GM23338 (cell line): ENCODE results near the gene EIF2S3B. TPM values are rescaled to one million over a fixed set of nuclear protein-coding genes. Genes with fewer than 3 reads are reported as not detected.

Source experiments
- ATAC-seq: fragments of 200-7000 bp; cut with Tn5 transposase; 3 replicates; pipeline ENCODE4 v1.9.1; 2020
- DNase-seq: peaks from one replicate; pipeline ENCODE4 v3.0.0-alpha.2; 2015; ENCODE audit warnings: low spot score
- H2AFZ ChIP-seq: fragments of 200-600 bp; sonication (generic); 2 replicates; pipeline ENCODE4 v1.8.0; 2016; ENCODE audit warnings: antibody characterized with exemption, mild to moderate bottlenecking, moderate library complexity
- H3F3A ChIP-seq: fragments of 200-600 bp; sonication (generic); replicated peaks from 2 replicates; pipeline ENCODE4 v1.8.0; 2017; ENCODE audit warnings: antibody characterized with exemption, mixed run types, low read depth
- H3K27ac ChIP-seq: fragments of 200-600 bp; sonication (generic); 2 replicates; pipeline ENCODE4 v1.6.1; 2016; ENCODE audit warnings: low read depth
- H3K27me3 ChIP-seq: fragments of 200-600 bp; sonication (generic); 2 replicates; pipeline ENCODE4 v1.8.0; 2016; ENCODE audit warnings: mild to moderate bottlenecking, mixed run types, moderate library complexity; ENCODE audit not compliant: insufficient read depth
- H3K36me3 ChIP-seq: fragments of 200-600 bp; sonication (generic); 2 replicates; pipeline ENCODE4 v1.8.0; 2016; ENCODE audit warnings: mild to moderate bottlenecking; ENCODE audit not compliant: insufficient read depth
- H3K4me1 ChIP-seq: fragments of 200-600 bp; sonication (generic); 2 replicates; pipeline ENCODE4 v1.8.0; 2016; ENCODE audit warnings: mild to moderate bottlenecking, moderate library complexity; ENCODE audit not compliant: insufficient read depth
- H3K4me2 ChIP-seq: fragments of 200-600 bp; sonication (generic); 2 replicates; pipeline ENCODE4 v1.7.1; 2017; ENCODE audit warnings: mixed run types
- H3K4me3 ChIP-seq: fragments of 200-600 bp; sonication (generic); 2 replicates; pipeline ENCODE4 v1.6.1; 2016; ENCODE audit warnings: mixed run types
- H3K79me2 ChIP-seq: fragments of 200-600 bp; sonication (generic); replicated peaks from 2 replicates; pipeline ENCODE4 v1.8.0; 2017; ENCODE audit warnings: mild to moderate bottlenecking; ENCODE audit not compliant: insufficient read depth
- H3K9me2 ChIP-seq: fragments of 200-600 bp; sonication (generic); 2 replicates; pipeline ENCODE4 v1.8.0; 2017; ENCODE audit not compliant: insufficient read depth
- H4K20me1 ChIP-seq: fragments of 200-600 bp; sonication (generic); replicated peaks from 2 replicates; pipeline ENCODE4 v1.8.0; 2017; ENCODE audit warnings: mild to moderate bottlenecking; ENCODE audit not compliant: insufficient read depth
- H3K27ac Mint-ChIP-seq: 2 replicates; pipeline ENCODE4 v1.8.0; 2020; ENCODE audit warnings: inconsistent platforms, mild to moderate bottlenecking, moderate library complexity, mixed read lengths
- H3K27me3 Mint-ChIP-seq: 3 replicates; pipeline ENCODE4 v1.8.0; 2022; ENCODE audit warnings: low read depth, mild to moderate bottlenecking, moderate library complexity, mixed read lengths, inconsistent platforms; ENCODE audit not compliant: insufficient read depth, poor library complexity
- H3K36me3 Mint-ChIP-seq: 3 replicates; pipeline ENCODE4 v1.8.0; 2021; ENCODE audit warnings: low read depth, mild to moderate bottlenecking, inconsistent platforms, moderate library complexity, mixed read lengths
- H3K4me1 Mint-ChIP-seq: 3 replicates; pipeline ENCODE4 v1.8.0; 2020; ENCODE audit warnings: mild to moderate bottlenecking, inconsistent platforms, mixed read lengths
- H3K4me3 Mint-ChIP-seq: 3 replicates; pipeline ENCODE4 v1.8.0; 2021; ENCODE audit warnings: moderate library complexity, mild to moderate bottlenecking, inconsistent platforms, mixed read lengths
- H3K9me3 Mint-ChIP-seq: 3 replicates; pipeline ENCODE4 v1.8.0; 2020; ENCODE audit warnings: moderate library complexity, mild to moderate bottlenecking, inconsistent platforms, mixed read lengths
- CTCF ChIP-seq, 2 experiments: fragments of 200-600 bp in 1 of 2; sonication (generic) in 1 of 2; conservative IDR thresholded peaks; 2 replicates each; pipeline versions ENCODE4 v1.5.1 to v1.6.1; 2016 to 2017; ENCODE audit warnings: antibody characterized with exemption in 2 of 2, low read depth in 2 of 2, mild to moderate bottlenecking in 2 of 2, moderate library complexity in 1 of 2
- ETS1 ChIP-seq: IDR thresholded peaks from 2 replicates; pipeline ENCODE4 v1.6.1; 2016; ENCODE audit warnings: antibody characterized with exemption
- EZH2 ChIP-seq: fragments of 200-600 bp; sonication (generic); IDR thresholded peaks from one replicate; pipeline ENCODE4 v1.8.0; 2017; ENCODE audit warnings: antibody characterized with exemption, mild to moderate bottlenecking, low read depth; ENCODE audit not compliant: unreplicated experiment
- EZH2phosphoT487 ChIP-seq: fragments of 200-600 bp; sonication (generic); IDR thresholded peaks from one replicate; pipeline ENCODE4 v1.8.1; 2018; ENCODE audit warnings: antibody characterized with exemption; ENCODE audit not compliant: unreplicated experiment
- JUNB ChIP-seq: IDR thresholded peaks from one replicate; pipeline ENCODE4 v1.6.1; 2016; ENCODE audit warnings: antibody characterized with exemption; ENCODE audit not compliant: unreplicated experiment
- NANOG ChIP-seq: IDR thresholded peaks from 2 replicates; pipeline ENCODE4 v1.6.1; 2016; ENCODE audit warnings: antibody characterized with exemption, borderline replicate concordance
- POLR2AphosphoS5 ChIP-seq: IDR thresholded peaks from 2 replicates; pipeline ENCODE4 v1.6.1; 2016; ENCODE audit warnings: antibody characterized with exemption, low read depth
- REST ChIP-seq: IDR thresholded peaks from one replicate; pipeline ENCODE4 v1.6.1; 2018; ENCODE audit warnings: antibody characterized with exemption; ENCODE audit not compliant: unreplicated experiment
- STAT1 ChIP-seq: IDR thresholded peaks from one replicate; pipeline ENCODE4 v1.6.1; 2016; ENCODE audit warnings: antibody characterized with exemption; ENCODE audit not compliant: unreplicated experiment
- ZNF114 ChIP-seq: fragments of 250-450 bp; sonication (Bioruptor Pico); IDR thresholded peaks from 2 replicates; pipeline ENCODE4 v1.5.0; 2020; ENCODE audit warnings: mild to moderate bottlenecking, moderate library complexity
- ZNF331 ChIP-seq: fragments of 250-450 bp; sonication (Bioruptor Pico); IDR thresholded peaks from 2 replicates; pipeline ENCODE4 v1.5.0; 2020; ENCODE audit warnings: low read depth, mild to moderate bottlenecking, moderate library complexity
- ZNF462 ChIP-seq: fragments of 250-450 bp; sonication (Bioruptor Pico); IDR thresholded peaks from 2 replicates; pipeline ENCODE4 v1.5.0; 2020; ENCODE audit warnings: mild to moderate bottlenecking, moderate library complexity
- polyA plus RNA-seq: library from polyadenylated mRNA; unstranded; fragments of >200 nt; fragmentation: Nextera tagmentation; extraction: Ambion mirVana; gene quantifications from 2 replicates; pipeline ENCODE4 v1.2.1, GENCODE V29; 2016
- total RNA-seq: library from RNA; depleted of rRNA; stranded (reverse); fragments of >200 nt; shearing (Covaris generic); gene quantifications from 2 replicates; pipeline ENCODE4 v1.2.3, GENCODE V29; 2014

EIF2S3B gene
- total and polyA plus RNA-seq, 2 experiments from 2014 or later = 0.24 to 10.8 TPM

- TF ChIP-seq REST = no peak
Observed at GRCh38 chr12:10557329-10557728, 51.6 kb downstream of the EIF2S3B start (continued).

- Mint-ChIP-seq H3K27me3 (peaks cover 3% of the 10 kb centered on the region), H3K4me3 (no peak overlapping the region), H3K36me3 (no peaks in the 10 kb centered on the region; the same call in 2 of the 3 replicates), H3K4me1 (peaks cover 11% of the 10 kb centered on the region; the same call in 2 of the 3 replicates), H3K9me3 (no peaks in the 10 kb centered on the region; the same call in 2 of the 3 replicates), H3K27ac (peak overlapping the region; percentile 9; the same call in 1 of the 2 replicates)
- H4K20me1 ChIP-seq = no peaks in the 10 kb centered on the region
- H3K9me2 ChIP-seq = no peaks in the 10 kb centered on the region
- ATAC-seq (no peak), DNase-seq (peak; percentile 11)
- H3K36me3 ChIP-seq = no peaks in the 10 kb centered on the region
- H3K27me3 ChIP-seq = no peaks in the 10 kb centered on the region
- peak overlapping the region; percentile 49 for H2AFZ ChIP-seq
- 0 out of 2 replicates have a peak, but pooled peaks cover 6% of the 10 kb centered on the region for H3K4me1 ChIP-seq
- H3K4me2 ChIP-seq = peak overlapping the region; percentile 22
- H3F3A ChIP-seq = no peaks in the 10 kb centered on the region
- H3K27ac ChIP-seq = peak overlapping the region; percentile 58; the same call in 1 of the 2 replicates
- no peaks in the 10 kb centered on the region for H3K79me2 ChIP-seq
- H3K4me3 ChIP-seq = no peak overlapping the region
- TF ChIP-seq EZH2phosphoT487 (no peak), ETS1 (no peak), POLR2AphosphoS5 (no peak), ZNF114 (no peak), ZNF331 (CRISPR knock-in tag) (no peak), JUNB (no peak), ZNF462 (CRISPR knock-in tag) (no peak), STAT1 (no peak), EZH2 (no peak), NANOG (no peak), CTCF (conservative IDR thresholded peaks at IDR 0.05; ENCODE audit: low read depth in 2 of 2) (no peak)
Observed at GRCh38 chr12:10557766-10558165, 52.1 kb downstream of the EIF2S3B start.
